GM12878 (cell line): ENCODE data around the gene TBC1D24. TPM values are rescaled to one million over a fixed set of nuclear protein-coding genes. Genes with fewer than 3 reads are reported as not detected.

Experiments used
- ATAC-seq: fragments of 200-7000 bp; cut with Tn5 transposase; 3 replicates; pipeline ENCODE4 v1.9.1; 2020; ENCODE audit warnings: mild to moderate bottlenecking, moderate library complexity
- BruUV-seq: library from RNA; stranded (reverse); fragments of 400-500 nt; replicated peaks from 2 replicates; lab custom pipeline; 2021; lab: Mats Ljungman, UMichigan
- CTCF ChIA-PET: fragments of 300-600 bp; sonication (Branson Sonifier 250); formaldehyde crosslinking; extraction: SDS; loops from one replicate; lab custom pipeline; 2021; ENCODE audit warnings: inconsistent platforms; lab: Yijun Ruan, JAX
- POLR2A ChIA-PET: fragments of 350-600 bp; formaldehyde crosslinking; extraction: SDS; loops from one replicate; lab custom pipeline; 2021; ENCODE audit warnings: inconsistent platforms; lab: Charles Lee
- RAD21 ChIA-PET: fragments of 300-600 bp; sonication (Branson Sonifier 250); formaldehyde crosslinking; loops from one replicate; lab custom pipeline; 2023; ENCODE audit warnings: antibody characterized with exemption; ENCODE audit not compliant: unreplicated experiment; lab: Charles Lee
- SMC1A ChIA-PET: fragments of 300-600 bp; sonication (Branson Sonifier 250); formaldehyde crosslinking; loops from one replicate; lab custom pipeline; 2023; ENCODE audit not compliant: unreplicated experiment, uncharacterized antibody; lab: Charles Lee
- DNase-seq: peaks from one replicate; pipeline ENCODE4 v3.0.0-alpha.2; 2011; ENCODE audit warnings: low read depth, low spot score
- FAIRE-seq: peaks from 3 replicates; lab custom pipeline; 2011; peaks lifted over from hg19 to GRCh38; lab: Jason Lieb, UNC
- H2AFZ ChIP-seq: 2 replicates; pipeline ENCODE4 v1.6.0; 2011; ENCODE audit warnings: low read depth, low read length, control low read depth; ENCODE audit not compliant: control insufficient read depth
- H3K27ac ChIP-seq: 2 replicates; pipeline ENCODE4 v1.5.1; 2011; ENCODE audit warnings: control low read depth; ENCODE audit not compliant: control insufficient read depth, insufficient read depth
- H3K27me3 ChIP-seq, 2 experiments: replicated peaks in 1 of 2; 2 replicates each; pipeline versions ENCODE4 v1.6.0 to v1.6.1; 2011; ENCODE audit warnings: low read length in 1 of 2; ENCODE audit not compliant: control insufficient read depth in 2 of 2, insufficient read depth in 2 of 2
- H3K36me3 ChIP-seq, 2 experiments: 2 replicates each; pipeline ENCODE4 v1.5.1; 2011; ENCODE audit warnings: low read length in 1 of 2; ENCODE audit not compliant: control insufficient read depth in 2 of 2, insufficient read depth in 2 of 2
- H3K4me1 ChIP-seq: 2 replicates; pipeline ENCODE4 v1.6.1; 2011; ENCODE audit warnings: mild to moderate bottlenecking, low read length, moderate library complexity, mixed read lengths; ENCODE audit not compliant: control insufficient read depth, insufficient read depth
- H3K4me2 ChIP-seq: 2 replicates; pipeline ENCODE4 v1.6.0; 2011; ENCODE audit warnings: control low read depth; ENCODE audit not compliant: control insufficient read depth, insufficient read depth
- H3K4me3 ChIP-seq: fragments of 200-600 bp; sonication (generic); 2 replicates; pipeline ENCODE4 v1.5.1; 2016
- H3K79me2 ChIP-seq: 2 replicates; pipeline ENCODE4 v1.6.0; 2011; ENCODE audit warnings: low read length; ENCODE audit not compliant: control insufficient read depth, insufficient read depth
- H3K9ac ChIP-seq: 2 replicates; pipeline ENCODE4 v1.8.0; 2011; ENCODE audit warnings: low read length, control low read depth, mixed read lengths; ENCODE audit not compliant: control insufficient read depth, insufficient read depth
- H3K9me3 ChIP-seq: replicated peaks from 3 replicates; pipeline ENCODE4 v1.5.1; 2011; ENCODE audit warnings: mild to moderate bottlenecking, low read length; ENCODE audit not compliant: control insufficient read depth, insufficient read depth
- H4K20me1 ChIP-seq: 2 replicates; pipeline ENCODE4 v1.6.0; 2011; ENCODE audit not compliant: control insufficient read depth, insufficient read depth
- BCLAF1 ChIP-seq: fragments of 450-650 bp; IDR thresholded peaks from 2 replicates; pipeline ENCODE4 v1.6.1; 2017; ENCODE audit warnings: antibody characterized with exemption, mild to moderate bottlenecking, moderate library complexity
- E4F1 ChIP-seq: fragments of 450-650 bp; IDR thresholded peaks from 2 replicates; pipeline ENCODE4 v1.6.1; 2018; ENCODE audit warnings: borderline replicate concordance, mild to moderate bottlenecking; ENCODE audit not compliant: partially characterized antibody
- IRF5 ChIP-seq: fragments of 450-650 bp; IDR thresholded peaks from 2 replicates; pipeline ENCODE4 v1.6.1; 2017; ENCODE audit warnings: borderline replicate concordance
- POLR2A ChIP-seq: IDR thresholded peaks from 2 replicates; pipeline ENCODE4 v1.6.1; 2011; ENCODE audit warnings: low read depth, mild to moderate bottlenecking, low read length
- RCOR1 ChIP-seq: conservative IDR thresholded peaks from 2 replicates; pipeline ENCODE4 v1.6.1; 2012; ENCODE audit warnings: low read depth, low read length, improper control_type of control experiment
- WGBS: methylation state at CpG from one replicate; pipeline ENCODE4 v1.1.6; 2016; ENCODE audit warnings: low lambda C conversion rate; ENCODE audit not compliant: insufficient replicate concordance, insufficient coverage; ENCODE audit errors: missing lambda C conversion rate; 5-methylcytosine and 5-hydroxymethylcytosine counted together
- in situ Hi-C: fragments of 300-500 bp; cut with MboI; formaldehyde crosslinking; loops from 9 replicates; pipeline ENCODE4 v1.14.3; 2018; ENCODE audit warnings: mixed read lengths
- intact Hi-C: fragments of 100-400 bp; cut with micrococcal nuclease; formaldehyde crosslinking; loops from one replicate; pipeline ENCODE4 v1.14.2; 2022; ENCODE audit not compliant: unreplicated experiment
- polyA plus RNA-seq, 11 experiments: library from polyadenylated mRNA; depleted of rRNA in 4 of 11; unstranded in 6 of 11; stranded (reverse) in 5 of 11; fragments of >200 nt; fragmentation: Nextera tagmentation in 4 of 11; fragmentation: Illumina TruSeq in 1 of 11; extraction: Ambion mirVana in 4 of 11; extraction: Trizol in 1 of 11; gene quantifications; 1 replicate in 1 of 11; 2 replicates in 10 of 11; pipeline versions ENCODE4 v1.2.1 to v1.2.3, GENCODE V29; 2011 to 2016; ENCODE audit warnings: inconsistent platforms in 2 of 11, missing spikeins in 2 of 11, low read depth in 1 of 11
- total RNA-seq, 4 experiments: library from RNA; depleted of rRNA in 3 of 4; stranded (reverse); fragments of >200 nt in 3 of 4; fragmentation: Illumina TruSeq in 1 of 4; extraction: Trizol in 1 of 4; gene quantifications; 2 replicates each; pipeline versions ENCODE4 v1.2.1 to v1.2.3, GENCODE V29; 2013 to 2021

TBC1D24 gene
- total and polyA plus RNA-seq, 10 of the 15 experiments (the other 5 are each of a cell fraction or from before 2014, with no cell fraction given) = 1.1 to 9.6 (median 4.5) TPM

- in situ Hi-C loops = no loop called here
- BruUV-seq = no TSS peak
- intact Hi-C loops = loop anchor here (10.0 kb wide), 1 partner anchor 153 kb away; the partner anchor contains the start of gene KCTD5
- POLR2A ChIA-PET = interaction anchor here (1.1 kb wide), 1 partner anchor 11 kb away, joined by 4 read pairs; the partner anchor contains the start of gene AMDHD2
- no peaks in the 10 kb centered on the region for H3K79me2 ChIP-seq
- DNase-seq (no peak), ATAC-seq (no peak), FAIRE-seq (no peak)
- RAD21 ChIA-PET = no interaction called here
- peak within 1 kb of the TSS; percentile 85 for H3K9ac ChIP-seq
- WGBS = 13% methylated on average over 11 of the region's 11 CpGs
- H3K4me2 ChIP-seq = peak within 1 kb of the TSS; percentile 100
- peak within 1 kb of the TSS; percentile 95 for H3K4me3 ChIP-seq
- H2AFZ ChIP-seq = peak within 1 kb of the TSS; percentile 82
- SMC1A ChIA-PET = no interaction called here
- H3K9me3 ChIP-seq = no peaks in the 10 kb centered on the region
- H3K36me3 ChIP-seq = peaks cover 4 to 18% of the 10 kb centered on the region in 2 experiments; a peak in 3 of 4 replicates
- H3K27me3 ChIP-seq = no peaks in the 10 kb centered on the region
- TF ChIP-seq BCLAF1 (no peak), POLR2A (no peak), E4F1 (no peak), IRF5 (no peak), RCOR1 (no peak)
- H3K27ac ChIP-seq = peak within 1 kb of the TSS; percentile 89
- peaks cover 13% of the 10 kb centered on the region for H3K4me1 ChIP-seq
- CTCF ChIA-PET = no interaction called here
- H4K20me1 ChIP-seq = no peaks in the 10 kb centered on the region
Measured at GRCh38 chr16:2531371-2531695, 56.4 kb downstream of the TBC1D24 start, which contains the start of gene CEMP1. Gene CEMP1, minus strand, starts transcription at chr16:2531408. Its CDS starts 335 bp downstream, at chr16:2531073.
